ENCODE results near the gene TESK2. TPM values are rescaled to one million over a fixed set of nuclear protein-coding genes. Genes with fewer than 3 reads are reported as not detected.

TESK2 gene
- total and polyA plus RNA-seq, 12 donors = 0.77 to 2.6 (median 1.3) TPM

GRCh38 chr1:45395051-45395450 lies 95.9 kb downstream of the TESK2 start:
- 89 to 90% methylated on average over 2 of the region's 2 CpGs for WGBS, 2 donors
- no peak for DNase-seq
- H3K36me3 ChIP-seq = no peaks in the 10 kb centered on the region
- intact Hi-C loops (cut with DNase I) = no loop called here
- H3K4me1 ChIP-seq = peaks cover 0 to 31% (median 7%) of the 10 kb centered on the region in 9 donors
- no peak overlapping the region for H3K4me3 ChIP-seq
- ATAC-seq = no peak
- TF ChIP-seq, protein P1, sequence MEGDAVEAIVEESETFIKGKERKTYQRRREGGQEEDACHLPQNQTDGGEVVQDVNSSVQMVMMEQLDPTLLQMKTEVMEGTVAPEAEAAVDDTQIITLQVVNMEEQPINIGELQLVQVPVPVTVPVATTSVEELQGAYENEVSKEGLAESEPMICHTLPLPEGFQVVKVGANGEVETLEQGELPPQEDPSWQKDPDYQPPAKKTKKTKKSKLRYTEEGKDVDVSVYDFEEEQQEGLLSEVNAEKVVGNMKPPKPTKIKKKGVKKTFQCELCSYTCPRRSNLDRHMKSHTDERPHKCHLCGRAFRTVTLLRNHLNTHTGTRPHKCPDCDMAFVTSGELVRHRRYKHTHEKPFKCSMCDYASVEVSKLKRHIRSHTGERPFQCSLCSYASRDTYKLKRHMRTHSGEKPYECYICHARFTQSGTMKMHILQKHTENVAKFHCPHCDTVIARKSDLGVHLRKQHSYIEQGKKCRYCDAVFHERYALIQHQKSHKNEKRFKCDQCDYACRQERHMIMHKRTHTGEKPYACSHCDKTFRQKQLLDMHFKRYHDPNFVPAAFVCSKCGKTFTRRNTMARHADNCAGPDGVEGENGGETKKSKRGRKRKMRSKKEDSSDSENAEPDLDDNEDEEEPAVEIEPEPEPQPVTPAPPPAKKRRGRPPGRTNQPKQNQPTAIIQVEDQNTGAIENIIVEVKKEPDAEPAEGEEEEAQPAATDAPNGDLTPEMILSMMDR (IDR thresholded peaks at IDR 0.05) = no peak
- no peaks in the 10 kb centered on the region for H3K27me3 ChIP-seq
- H3K27ac ChIP-seq = no peak overlapping the region
- H3K9me3 ChIP-seq = no peaks in the 10 kb centered on the region

DNA sequence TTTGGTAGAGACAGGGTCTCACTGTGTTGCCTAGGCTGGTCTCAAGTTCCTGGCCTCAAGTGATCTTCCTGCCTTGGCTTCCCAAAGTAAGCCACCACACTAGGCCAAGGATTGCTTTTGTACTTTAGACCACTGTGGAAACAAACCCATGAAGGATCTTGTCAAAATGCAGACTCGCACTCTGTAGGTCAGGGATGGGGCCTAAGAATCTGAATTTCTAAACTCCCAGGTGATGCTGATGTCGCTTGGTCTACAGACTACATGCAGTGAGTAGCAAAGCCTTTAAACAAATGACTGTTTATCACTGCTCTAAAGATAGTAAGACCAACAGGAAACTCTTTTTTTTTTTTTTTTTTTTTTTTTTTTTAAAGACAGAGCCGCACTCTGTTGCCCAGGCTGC lies 96.6 kb downstream of the TESK2 start:
- TF ChIP-seq, protein P1 (IDR thresholded peaks at IDR 0.05) = no peak
- Histone ChIP-seq H3K4me1 (peaks cover 0 to 31% (median 7%) of the 10 kb centered on the region in 9 donors), H3K4me3 (no peak overlapping the region), H3K9me3 (no peaks in the 10 kb centered on the region), H3K27me3 (no peaks in the 10 kb centered on the region), H3K27ac (peak overlapping the region in 3 of 10 donors; percentile 50 to 85 (median 56)), H3K36me3 (no peaks in the 10 kb centered on the region)
- DNase-seq (no peak), ATAC-seq (peak in 4 of 8 donors; percentile 10 to 62 (median 33))
- intact Hi-C loops (cut with DNase I) = no loop called here
- 55 to 69% methylated on average over 3 of the region's 3 CpGs for WGBS, 2 donors

DNA sequence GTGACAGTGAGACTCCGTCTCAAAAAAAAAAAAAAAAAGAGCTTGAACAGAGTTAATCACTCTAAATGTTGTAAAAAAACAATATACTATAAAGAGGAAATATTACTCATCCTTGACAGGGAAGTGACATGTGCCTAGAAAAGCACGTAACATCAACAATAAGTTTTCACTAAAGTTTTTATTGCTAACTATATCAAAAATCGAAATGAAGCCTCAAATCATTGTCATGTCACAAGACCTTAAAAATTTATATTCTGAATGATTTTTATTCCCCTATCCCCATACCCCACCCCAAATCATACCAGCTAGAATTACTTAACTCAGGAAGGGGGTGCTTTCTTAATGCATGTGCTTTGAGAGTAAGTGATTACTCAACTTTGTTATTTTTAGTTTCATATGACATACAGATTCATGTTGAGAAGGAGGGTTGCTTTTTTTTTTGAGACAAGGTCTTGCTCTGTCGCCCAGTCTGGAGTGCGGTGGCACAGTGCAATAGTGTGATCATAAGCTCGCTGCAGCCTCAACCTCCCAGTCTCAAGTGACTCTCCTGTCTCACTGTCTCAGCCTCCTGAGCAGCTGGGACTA lies 97.2 kb downstream of the TESK2 start:
- Histone ChIP-seq H3K9me3 (no peaks in the 10 kb centered on the region), H3K4me1 (peaks cover 0 to 31% (median 7%) of the 10 kb centered on the region in 9 donors), H3K27me3 (no peaks in the 10 kb centered on the region), H3K36me3 (no peaks in the 10 kb centered on the region), H3K4me3 (peak overlapping the region in 1 of 10 donors; percentile 12), H3K27ac (peak overlapping the region in 3 of 10 donors; percentile 50 to 85 (median 56))
- intact Hi-C loops (cut with DNase I) = no loop called here
- ATAC-seq (peak in 6 of 8 donors; percentile 16 to 76 (median 61)), DNase-seq (no peak)
- WGBS, 2 donors = 74 to 82% methylated on average over 6 of the region's 6 CpGs
- TF ChIP-seq, protein P1 (IDR thresholded peaks at IDR 0.05) = no peak

DNA sequence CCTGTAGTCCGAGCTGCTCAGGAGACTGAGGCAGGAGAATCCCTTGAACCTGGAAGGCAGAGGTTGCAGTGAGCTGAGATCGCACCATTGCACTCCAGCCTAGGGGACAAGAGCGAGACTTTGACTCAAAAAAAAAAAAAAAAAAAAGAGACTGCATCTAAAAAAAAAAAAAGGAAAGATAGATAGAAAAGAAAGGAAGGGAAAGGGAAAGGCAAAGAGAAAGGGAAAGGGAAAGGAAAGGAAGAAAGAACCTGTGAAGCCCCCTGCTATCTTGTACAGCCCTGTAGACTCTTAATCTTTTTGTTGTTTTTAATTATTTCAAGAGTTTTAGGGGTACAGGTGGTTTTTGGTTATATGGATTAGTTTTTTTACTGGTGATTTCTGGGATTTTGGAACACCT lies 104.7 kb downstream of the TESK2 start:
- Histone ChIP-seq H3K4me3 (no peak overlapping the region), H3K4me1 (no peaks in the 10 kb centered on the region), H3K9me3 (no peaks in the 10 kb centered on the region), H3K27ac (no peak overlapping the region), H3K36me3 (no peaks in the 10 kb centered on the region), H3K27me3 (no peaks in the 10 kb centered on the region)
- 97% methylated on average over 3 of the region's 3 CpGs for WGBS, 2 donors
- DNase-seq = no peak
- intact Hi-C loops (cut with DNase I) = loop anchor here in 1 of 10 donors (10.0 kb wide), 1 partner anchor 89 kb away; no protein-coding TSS in a partner anchor
- TF ChIP-seq, protein P1 (IDR thresholded peaks at IDR 0.05) = no peak
- no peak for ATAC-seq

Measured in heart right ventricle (tissue), 16 donors.